Measurements from ENCODE around the gene APRT.
"Not testable (repeated sequence)": the region's sequence is repeated elsewhere in the genome, so short reads cannot be mapped to it uniquely, and the experiment has no call there.

The APRT gene

GRCh38 chr16:88784856-88785105, 26.9 kb downstream of the APRT start:
- DNase-seq: no peak

- DNase-seq: peak; percentile 76
These were observed 27.5 kb downstream of the APRT start for GRCh38 chr16:88784074-88784855.

- no peak for DNase-seq
These were observed 28.2 kb downstream of the APRT start for GRCh38 chr16:88783391-88784073.

- no peak for DNase-seq
These were observed 29.0 kb downstream of the APRT start for GRCh38 chr16:88782454-88783390.

- no peak for DNase-seq
These were observed 30.3 kb downstream of the APRT start for GRCh38 chr16:88781140-88782077.

GRCh38 chr16:88780142-88781062, 31.3 kb downstream of the APRT start:
- no peak for DNase-seq

GRCh38 chr16:88779406-88780141, 32.2 kb downstream of the APRT start:
- no peak for DNase-seq

- DNase-seq: no peak
These were observed 33.1 kb downstream of the APRT start for GRCh38 chr16:88778541-88779065.

GRCh38 chr16:88778271-88778525, 33.5 kb downstream of the APRT start:
- no peak for DNase-seq

- DNase-seq: no peak
These were observed 34.1 kb downstream of the APRT start for GRCh38 chr16:88777471-88778270.

- no peak for DNase-seq
These were observed 35.9 kb downstream of the APRT start for GRCh38 chr16:88775825-88776224.

GRCh38 chr16:88774544-88775393, 37.0 kb downstream of the APRT start:
- DNase-seq: no peak

GRCh38 chr16:88773812-88774291, 37.9 kb downstream of the APRT start:
- no peak for DNase-seq

GRCh38 chr16:88772871-88773811, 38.6 kb downstream of the APRT start:
- peak; percentile 73 for DNase-seq

GRCh38 chr16:88771781-88772180, 39.9 kb downstream of the APRT start:
- DNase-seq: not testable (repeated sequence)

GRCh38 chr16:88771294-88771772, 40.4 kb downstream of the APRT start:
- no peak for DNase-seq

Data from right forelimb (tissue), 1 donor.